ENCODE results near the gene TMEM240.
A peak's percentile ranks its signal among the peaks of the same experiment; 100 is the strongest.
"Not testable (repeated sequence)": the region's sequence is repeated elsewhere in the genome, so short reads cannot be mapped to it uniquely, and the experiment has no call there.

The TMEM240 gene

DNA sequence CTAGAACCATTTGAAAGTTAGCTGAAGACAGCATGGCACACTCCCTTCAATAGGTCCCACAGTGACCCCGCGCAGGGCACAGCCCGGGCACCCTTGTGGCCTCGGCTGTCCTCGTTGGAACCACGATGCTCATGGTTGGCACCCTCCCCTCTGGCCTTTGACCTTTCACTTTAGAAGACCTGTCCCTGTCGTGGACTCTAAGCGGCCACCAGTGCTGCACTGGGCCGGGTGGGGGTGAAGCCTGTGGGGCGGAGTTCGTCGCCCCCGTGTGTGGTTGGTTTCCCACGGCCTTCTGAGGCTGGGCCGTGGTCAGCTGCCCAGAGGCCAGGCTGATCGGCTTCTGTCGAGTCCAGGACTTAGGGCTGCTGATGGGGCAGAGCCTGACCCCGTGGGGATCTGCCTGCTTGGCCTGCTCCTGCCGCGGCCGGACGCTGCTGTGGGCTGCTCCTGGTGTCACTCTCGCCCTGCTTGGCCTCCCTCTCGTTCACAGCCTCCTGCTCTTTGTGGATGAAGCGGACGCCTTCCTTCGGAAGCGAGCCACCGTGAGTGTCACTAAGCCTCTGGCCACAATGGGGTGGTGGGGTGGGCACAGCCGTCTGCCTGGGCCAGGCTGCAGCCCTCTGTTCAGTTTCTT, 15.6 kb downstream of the TMEM240 start:
- DNase-seq (ENCODE audit: low spot score) = not testable (repeated sequence)

DNA sequence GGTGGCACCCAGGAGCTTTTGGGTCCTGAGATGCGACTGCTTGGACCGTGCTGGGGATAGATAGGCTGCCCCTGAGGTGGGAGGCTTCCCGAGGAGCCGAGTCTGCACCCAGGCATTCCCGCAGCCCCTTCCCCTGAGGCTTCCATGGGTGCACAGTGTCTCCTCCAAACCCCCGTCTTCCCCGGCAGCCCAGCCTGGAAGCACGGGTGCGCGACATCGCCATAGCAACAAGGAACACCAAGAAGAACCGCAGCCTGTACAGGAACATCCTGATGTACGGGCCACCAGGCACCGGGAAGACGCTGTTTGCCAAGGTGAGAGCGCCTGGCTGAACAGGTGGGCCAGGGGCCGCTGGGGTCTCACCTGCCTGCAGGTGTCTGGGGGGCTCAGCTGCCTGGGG, 16.8 kb downstream of the TMEM240 start:
- not testable (repeated sequence) for DNase-seq (ENCODE audit: low spot score)

DNA sequence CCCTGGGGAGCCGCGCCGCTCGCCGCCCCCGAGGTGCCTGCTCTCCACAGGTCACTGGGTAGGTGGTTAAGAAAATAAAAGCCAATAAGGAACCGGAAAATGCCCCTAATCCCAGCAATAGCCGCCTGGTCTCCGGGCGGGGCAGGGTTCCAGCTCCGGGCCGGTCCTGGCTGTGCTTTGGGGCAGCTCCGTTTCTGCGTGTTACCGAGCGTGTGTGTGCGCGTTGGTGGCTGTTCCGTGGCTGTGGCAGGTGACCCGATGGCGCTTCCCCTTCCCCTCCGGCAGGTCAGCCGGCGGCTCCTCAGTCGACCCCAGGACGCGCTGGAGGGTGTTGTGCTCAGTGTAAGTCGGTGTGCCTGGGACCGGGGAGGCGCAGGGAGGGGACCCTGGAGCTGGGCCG, 17.2 kb downstream of the TMEM240 start:
- not testable (repeated sequence) for DNase-seq (ENCODE audit: low spot score)

DNA sequence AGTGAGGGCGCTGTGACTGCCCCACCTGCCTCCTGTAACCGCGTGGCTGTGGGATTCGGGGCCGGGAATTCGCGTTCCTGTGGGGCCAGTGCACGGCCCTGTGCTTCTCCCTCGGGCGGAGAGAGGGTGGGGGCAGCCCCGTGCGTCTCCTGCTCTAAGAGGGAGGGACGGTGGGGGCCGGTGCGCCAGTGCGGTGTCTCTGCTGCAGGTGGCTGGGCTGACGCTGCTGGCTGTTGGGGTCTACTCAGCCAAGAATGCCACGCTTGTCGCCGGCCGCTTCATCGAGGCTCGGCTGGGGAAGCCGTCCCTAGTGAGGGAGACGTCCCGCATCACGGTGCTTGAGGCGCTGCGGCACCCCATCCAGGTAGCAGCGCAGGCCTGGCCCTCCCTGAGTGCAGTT, 17.9 kb downstream of the TMEM240 start:
- not testable (repeated sequence) for DNase-seq (ENCODE audit: low spot score)

DNA sequence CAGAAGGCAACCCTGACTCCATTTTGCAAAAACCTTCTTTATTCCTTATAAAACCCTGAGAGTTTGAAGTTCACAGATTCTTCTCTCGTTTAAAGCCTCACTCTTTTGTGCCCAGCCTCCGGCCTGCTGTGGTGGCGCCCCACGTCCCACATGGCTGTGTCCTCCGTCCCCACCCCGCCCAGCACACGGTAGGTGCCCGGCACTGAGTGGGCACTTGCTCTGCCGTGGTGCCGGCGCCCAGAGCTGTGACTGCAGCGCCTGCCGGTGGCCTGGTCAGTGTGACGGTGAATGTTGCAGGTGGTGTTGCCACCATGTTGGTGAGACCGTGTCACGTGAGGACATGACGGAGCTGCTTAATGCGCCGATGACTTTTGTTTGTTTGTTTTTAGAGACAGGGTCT, 19.1 kb downstream of the TMEM240 start:
- no peak for DNase-seq (ENCODE audit: low spot score)

DNA sequence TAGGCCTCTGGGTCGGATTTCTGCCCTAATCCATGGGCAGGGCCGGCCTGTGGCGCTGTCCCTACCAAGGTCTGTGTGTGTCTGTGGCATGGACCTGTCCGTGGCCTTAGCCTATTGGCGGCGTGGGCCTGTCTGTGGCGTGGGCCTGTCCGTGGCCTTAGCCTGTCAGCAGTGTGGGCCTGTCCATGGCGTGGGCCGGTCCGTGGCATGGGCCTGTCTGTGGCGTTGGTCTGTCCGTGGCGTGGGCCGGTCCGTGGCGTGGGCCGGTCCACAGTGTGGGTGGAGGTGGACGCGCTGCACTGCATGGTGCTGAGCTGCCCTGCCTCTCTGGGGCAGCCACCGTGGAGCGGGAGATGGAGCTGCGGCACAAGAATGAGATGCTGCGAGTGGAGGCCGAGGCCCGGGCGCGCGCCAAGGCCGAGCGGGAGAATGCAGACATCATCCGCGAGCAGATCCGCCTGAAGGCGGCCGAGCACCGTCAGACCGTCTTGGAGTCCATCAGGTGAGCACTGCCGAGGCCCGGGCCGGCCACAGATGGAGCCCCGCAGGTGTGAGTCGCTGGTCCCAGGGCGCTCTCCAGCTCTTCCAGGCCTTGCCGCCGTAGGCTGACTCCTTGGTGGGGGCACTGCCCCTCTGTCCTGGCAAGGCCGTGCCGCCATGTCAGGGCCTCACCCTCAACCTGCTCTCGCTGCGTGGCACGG, 20.5 kb downstream of the TMEM240 start:
- not testable (repeated sequence) for DNase-seq (ENCODE audit: low spot score)

DNA sequence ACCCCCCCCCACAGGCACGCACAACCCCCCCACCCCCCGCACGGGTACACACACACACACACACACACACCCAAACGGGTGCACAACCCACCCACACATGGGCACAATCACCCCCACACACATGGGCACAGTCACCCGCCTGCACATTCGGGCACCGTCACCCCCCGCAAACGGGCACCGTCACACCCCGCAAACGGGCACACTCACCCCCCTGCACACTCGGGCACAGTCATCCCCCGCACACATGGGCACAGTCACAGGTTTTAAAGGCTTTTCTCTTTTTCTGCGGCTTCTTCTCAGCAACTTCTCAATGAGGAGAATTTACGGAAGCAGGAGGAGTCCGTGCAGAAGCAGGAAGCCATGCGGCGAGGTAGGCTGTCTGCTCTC, 21.8 kb downstream of the TMEM240 start:
- not testable (repeated sequence) for DNase-seq (ENCODE audit: low spot score)

DNA sequence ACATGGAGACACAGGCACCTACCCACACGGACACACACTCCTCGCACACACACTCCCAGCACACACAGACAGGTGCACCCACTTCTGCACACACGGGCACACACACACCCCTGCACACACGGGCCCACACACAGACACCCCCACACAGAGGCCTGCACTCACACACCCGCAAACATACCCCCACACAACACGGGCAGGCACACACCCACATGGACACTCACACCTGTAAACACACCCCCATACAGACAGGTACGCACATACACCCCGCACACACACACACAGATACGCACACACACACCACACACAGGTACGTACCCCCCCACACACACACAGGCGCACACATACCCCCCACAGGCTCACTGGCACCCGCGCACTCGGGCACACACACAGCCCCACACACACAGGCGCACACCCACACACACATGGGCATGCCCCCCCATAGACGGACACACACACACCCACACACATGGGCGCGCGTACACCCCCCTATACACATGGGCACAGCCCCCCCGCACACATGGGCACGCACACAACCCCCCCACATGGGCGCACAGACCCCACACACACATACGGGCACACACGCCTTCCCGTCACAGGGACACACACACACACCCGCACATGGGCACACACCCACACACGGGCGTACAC, 22.3 kb downstream of the TMEM240 start:
- DNase-seq (ENCODE audit: low spot score) = no peak

DNA sequence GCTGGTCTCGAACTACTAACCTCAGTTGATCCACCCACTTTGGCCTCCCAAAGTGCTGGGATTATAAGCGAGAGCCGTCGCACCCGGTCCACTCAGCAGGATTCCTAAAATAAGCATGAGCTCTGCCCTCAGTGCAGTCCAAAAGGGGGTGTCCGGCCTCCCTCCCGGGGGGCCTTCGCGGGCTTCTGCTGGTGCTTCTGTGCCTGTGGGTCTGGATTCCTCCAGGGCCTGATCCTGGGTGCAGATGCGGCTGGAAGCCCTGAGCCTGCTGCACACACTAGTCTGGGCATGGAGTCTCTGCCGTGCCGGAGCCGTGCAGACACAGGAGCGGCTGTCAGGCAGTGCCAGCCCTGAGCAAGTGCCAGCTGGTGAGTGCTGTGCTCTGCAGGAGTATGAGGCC, 23.5 kb downstream of the TMEM240 start:
- DNase-seq (ENCODE audit: low spot score) = not testable (repeated sequence)

DNA sequence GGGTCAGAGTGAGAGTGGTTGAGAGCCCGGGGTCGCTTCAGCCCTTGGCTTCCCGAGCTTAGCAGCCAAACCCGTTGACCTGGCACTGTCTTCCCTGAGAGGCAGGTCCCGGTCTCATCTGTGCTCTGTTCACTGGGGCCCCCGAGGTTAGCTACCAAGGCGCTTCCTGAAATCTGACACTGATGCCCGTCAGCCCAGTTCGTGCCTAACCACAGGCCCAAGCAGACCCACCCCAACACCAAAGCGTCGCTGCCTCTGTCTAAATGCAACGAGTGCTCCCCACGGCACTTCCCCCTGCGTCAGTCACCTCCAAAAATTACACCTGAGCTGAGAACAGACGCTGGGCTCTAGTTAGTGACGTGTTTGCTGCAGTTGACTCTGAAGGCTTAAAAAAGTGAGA, 26.0 kb downstream of the TMEM240 start:
- not testable (repeated sequence) for DNase-seq (ENCODE audit: low spot score)

DNA sequence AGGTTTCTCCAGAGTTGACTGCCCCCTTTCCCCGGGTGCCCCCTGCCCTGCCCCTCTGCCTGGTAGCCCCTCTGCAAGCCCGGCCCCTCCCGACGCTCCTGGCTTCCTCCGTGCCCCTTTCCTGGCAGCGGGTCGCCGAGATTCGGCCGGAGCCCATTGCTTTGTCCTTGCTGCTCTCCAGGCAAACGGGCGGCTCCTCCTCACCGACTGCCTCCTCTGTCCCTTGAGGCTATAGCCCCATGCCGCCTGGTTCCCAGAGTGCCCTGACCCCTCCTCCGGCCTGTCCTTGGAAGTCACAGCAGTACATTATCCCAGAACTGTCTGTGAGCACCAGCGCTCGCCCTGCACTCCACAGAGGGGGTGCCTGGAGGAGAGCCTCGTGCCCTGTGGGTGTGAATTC, 26.7 kb downstream of the TMEM240 start:
- DNase-seq (ENCODE audit: low spot score) = not testable (repeated sequence)

DNA sequence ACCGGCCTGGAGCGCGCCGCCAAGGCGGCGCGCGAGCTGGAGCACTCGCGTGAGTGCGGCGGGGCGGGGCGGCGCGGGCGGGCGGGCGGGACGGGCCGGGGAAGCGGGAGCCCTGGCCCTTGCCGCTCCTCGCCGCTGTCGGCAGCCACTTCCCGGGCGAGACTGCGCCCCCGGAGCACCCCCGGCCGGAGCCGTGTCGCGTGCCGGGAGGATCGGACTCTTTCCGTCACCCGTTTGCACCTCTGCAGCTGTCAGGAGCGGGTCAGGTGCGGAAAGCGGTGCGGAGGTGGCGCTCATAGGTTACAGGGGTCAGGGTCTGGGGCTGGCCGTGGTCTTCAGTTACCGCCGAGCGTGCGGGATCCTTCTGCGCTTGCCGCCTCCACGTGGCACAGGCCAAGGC, 28.0 kb downstream of the TMEM240 start:
- not testable (repeated sequence) for DNase-seq (ENCODE audit: low spot score)

DNA sequence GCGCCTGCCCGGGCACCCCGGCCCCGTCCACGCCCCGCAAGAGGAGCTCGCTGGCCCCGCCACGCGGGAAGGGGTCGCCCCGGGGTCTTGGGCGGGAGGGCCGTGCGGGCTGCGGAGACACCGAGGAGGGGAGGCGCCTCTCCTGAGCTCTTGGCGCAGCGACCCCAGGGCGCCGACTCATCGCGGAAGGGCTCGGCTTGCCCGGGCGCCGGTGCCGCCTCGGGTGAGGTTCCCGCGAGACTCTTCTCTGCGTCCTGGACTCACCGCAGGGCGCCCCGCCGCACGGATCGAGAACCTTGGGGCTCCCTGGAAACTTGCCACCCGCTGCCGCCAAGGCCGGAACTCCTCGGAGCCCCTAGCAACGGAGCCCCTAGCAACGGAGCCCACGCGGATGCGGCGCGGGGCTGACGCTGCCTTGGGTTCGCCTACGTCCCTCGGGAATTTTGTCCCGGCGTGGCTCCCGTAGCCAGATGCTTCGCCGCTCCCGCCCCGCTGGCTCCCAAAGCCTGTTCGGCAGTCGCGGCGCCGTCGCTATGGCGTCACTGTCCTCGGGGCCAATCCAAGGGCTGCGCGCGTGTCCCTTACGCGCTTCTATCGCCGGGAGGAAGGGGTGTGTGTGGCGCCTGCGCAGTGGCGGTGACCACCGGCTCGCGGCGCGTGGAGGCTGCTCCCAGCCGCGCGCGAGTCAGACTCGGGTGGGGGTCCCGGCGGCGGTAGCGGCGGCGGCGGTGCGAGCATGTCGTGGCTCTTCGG, 28.7 kb downstream of the TMEM240 start, which contains the start of gene ATAD3A:
TSS of gene ATAD3A (plus strand) at position 630 of the 753 bp plus-strand sequence. CDS start at position 737, 107 bp downstream.
- peak; percentile 97 for DNase-seq (ENCODE audit: low spot score)

DNA sequence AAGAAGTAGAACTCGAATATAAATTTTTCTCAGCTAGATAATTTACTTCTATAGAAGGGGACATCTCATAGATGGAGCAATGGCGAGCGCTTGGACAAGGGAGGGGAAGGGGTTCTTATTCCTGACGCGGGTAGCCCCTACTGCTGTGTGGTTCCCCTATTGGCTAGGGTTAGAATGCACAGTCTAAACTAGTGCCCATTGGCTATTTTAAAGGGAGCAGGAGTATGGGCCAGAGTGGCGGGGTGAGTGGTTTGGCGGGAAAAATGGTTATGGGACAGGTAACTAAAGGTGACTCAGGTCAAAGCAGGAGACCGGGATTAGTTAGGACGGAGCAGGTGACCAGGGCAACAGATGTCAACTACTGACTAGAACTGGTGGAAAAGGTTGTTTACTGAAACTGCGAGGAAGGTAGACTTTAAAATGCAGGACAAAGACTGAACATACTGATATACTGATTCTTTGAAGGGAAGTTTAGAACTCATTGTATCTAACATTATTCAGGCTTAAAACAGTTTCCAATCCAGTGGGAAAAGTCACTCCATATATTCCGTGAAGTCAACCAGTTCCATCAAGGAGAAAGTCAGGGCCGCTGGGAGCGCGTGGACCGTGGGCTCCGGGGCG, 29.4 kb downstream of the TMEM240 start:
- DNase-seq (ENCODE audit: low spot score) = peak; percentile 64

DNA sequence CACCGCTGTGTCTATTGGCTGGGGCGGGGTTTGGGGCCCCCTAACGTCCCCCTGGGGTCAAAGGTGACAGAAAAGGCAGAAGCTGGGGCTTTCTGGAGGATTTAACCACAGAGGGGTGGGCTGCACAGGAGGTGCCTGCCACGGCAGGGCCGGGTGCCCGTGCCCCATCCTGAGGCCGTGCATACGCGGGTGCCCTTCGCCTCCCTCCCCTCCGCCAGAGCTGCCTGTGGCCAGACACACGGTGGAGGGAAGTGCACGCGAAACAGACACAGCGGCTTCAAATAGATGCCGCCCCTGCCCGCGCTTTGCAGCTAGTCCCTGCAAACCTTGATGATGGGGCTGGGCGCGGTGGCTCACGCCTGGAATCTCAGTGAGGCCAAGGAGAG, 31.0 kb downstream of the TMEM240 start:
- not testable (repeated sequence) for DNase-seq (ENCODE audit: low spot score)

DNA sequence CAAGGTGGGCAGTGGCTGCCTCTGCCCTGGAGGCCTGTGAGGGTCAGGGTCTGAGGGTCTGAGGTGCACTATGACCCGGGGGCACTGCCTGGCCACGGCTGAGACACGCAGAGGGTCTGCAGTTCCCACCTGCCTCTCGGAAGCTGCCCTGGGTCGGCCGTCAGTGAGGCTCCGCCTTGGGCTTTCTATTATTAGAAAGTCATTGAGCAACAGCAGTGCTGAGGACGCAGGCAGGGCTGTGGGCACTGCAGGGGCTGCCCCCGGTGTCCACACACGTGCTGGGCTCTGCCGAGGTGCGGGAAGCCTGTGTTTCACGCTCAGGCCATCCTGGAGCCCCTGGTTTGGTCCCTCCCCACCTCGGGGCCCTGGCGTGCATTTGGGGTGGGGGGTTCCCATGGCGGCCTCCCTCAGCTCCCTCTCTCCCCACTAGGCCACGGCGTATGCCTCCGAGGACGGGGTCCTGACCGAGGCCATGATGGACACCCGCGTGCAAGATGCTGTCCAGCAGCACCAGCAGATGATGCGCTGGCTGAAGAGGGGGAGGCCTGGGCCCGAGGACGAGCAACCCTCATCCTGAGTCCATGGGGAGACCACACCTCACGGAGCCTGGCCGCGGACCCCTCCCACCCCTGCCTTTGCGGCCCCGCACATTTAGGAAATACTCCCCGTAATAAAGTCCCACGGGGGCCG, 31.5 kb downstream of the TMEM240 start:
- not testable (repeated sequence) for DNase-seq (ENCODE audit: low spot score)

DNA sequence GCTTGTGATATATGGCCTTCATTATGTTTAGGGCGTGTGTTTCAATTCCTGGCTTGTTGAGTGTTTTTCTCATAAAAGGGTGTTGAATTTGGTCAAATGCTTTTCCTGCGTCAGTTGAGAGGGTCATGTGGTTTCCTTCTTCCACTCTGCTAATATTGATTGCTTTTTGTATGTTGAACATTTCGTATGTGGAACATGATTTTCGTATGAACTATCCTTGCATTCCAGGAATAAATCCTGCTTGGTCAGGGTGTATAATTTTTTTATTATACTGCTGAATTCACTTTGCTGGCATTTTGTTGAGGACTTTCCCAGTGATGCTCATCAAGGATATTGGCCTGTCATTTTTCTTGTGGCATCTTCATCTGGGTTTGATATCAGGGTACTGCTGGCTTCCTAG, 33.1 kb downstream of the TMEM240 start:
- no peak for DNase-seq (ENCODE audit: low spot score)

DNA sequence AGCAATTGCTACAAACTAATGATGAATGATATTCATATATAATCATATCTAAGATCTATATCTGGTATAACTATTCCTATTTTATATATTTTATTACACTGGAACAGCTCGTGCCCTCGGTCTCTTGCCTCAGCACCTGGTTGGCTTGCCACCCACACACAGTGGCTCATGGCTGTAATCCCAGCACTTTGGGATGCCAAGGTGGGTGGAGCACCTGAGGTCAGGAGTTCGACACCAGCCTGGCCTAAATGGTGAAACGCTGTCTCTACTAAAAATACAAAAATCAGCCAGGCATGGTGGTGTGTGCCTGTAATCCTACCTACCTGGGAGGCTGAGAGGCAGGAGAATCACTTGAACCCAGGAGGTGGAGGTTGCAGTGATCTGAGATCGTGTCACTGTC, 34.6 kb downstream of the TMEM240 start:
- DNase-seq (ENCODE audit: low spot score) = not testable (repeated sequence)

DNA sequence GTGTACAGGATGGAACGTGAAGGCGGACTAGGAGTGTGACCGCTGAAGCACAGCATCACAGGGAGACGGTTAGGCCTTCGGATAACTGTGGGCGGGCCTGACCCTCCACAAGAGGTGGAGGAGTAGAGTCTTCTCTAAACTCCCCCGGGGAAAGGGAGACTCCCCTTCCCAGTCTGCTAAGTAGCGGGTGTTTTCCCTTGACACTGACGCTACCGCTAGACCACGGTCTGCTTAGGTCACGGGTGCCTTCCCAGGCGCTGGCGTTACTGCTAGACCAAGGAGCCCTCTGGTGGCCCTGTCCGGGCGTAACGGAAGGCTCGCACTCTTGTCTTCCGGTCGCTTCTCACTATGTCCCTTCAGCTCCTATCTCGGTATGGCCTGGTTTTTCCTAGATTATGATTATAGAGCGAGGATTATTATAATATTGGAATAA, 35.0 kb downstream of the TMEM240 start:
- DNase-seq (ENCODE audit: low spot score) = peak; percentile 42

DNA sequence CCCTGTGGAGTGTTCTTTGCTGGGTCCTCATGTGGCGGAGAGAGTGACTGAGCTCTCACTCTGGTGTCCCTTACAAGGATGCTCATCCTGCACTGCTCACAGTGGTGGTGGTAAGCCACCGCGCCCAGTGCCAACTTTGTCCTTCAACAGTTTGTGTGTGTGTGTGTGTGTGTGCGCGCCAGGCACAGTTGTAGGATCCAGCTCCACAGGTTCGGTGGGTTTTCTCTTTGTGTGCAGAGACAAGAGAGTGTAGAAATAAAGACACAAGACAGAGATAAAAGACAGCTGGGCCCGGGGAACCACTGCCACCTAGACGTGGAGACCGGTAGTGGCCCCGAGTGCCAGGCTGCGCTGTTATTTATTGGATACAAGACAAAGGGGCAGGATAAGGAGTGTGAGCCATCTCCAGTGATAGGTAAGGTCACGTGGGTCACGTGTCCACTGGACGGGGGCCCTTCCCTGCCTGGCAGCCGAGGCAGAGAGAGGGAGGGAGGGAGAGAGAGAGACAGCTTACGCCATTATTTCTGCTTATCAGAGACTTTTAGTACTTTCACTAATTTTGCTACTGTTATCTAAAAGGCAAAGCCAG, 35.6 kb downstream of the TMEM240 start:
- peak; percentile 86 for DNase-seq (ENCODE audit: low spot score)

DNA sequence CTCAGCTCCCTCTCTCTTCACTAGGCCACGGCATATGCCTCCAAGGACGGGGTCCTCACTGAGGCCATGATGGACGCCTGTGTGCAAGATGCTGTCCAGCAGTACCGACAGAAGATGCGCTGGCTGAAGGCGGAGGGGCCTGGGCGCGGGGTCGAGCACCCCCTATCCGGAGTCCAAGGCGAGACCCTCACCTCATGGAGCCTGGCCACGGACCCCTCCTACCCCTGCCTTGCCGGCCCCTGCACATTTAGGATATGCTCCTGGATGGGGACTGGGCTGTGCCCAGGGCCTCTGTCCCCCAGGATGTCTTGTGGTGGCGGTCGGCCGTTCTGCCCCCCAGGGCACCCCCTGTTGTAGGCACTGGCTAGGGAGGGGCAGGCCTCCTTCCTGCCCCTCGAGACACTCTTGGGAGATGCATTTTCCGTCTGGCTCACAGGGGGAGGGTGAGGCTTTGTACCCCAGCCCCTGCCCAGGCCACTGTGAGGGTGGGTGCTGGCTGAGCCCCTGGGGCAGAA, 44.9 kb downstream of the TMEM240 start:
- not testable (repeated sequence) for DNase-seq (ENCODE audit: low spot score)

Data from kidney tubule cell (primary cell).